CD4-positive, alpha-beta memory T cell (primary cell): ENCODE data around the gene KIRREL3. TPM values are rescaled to one million over a fixed set of nuclear protein-coding genes. Genes with fewer than 3 reads are reported as not detected.
A peak's percentile ranks its signal among the peaks of the same experiment; 100 is the strongest.

ENCODE experiments used
- CTCF ChIA-PET: fragments of 350-600 bp; sonication (Branson Sonifier 250); formaldehyde crosslinking; loops from one replicate; lab custom pipeline; 2021; ENCODE audit warnings: inconsistent platforms; ENCODE audit not compliant: partially characterized antibody; lab: Charles Lee
- POLR2A ChIA-PET: fragments of 350-600 bp; sonication (Branson Sonifier 250); formaldehyde crosslinking; loops from one replicate; lab custom pipeline; 2021; ENCODE audit not compliant: partially characterized antibody; lab: Charles Lee
- DNase-seq, 5 donors: peaks; one replicate each; pipeline versions ENCODE4 v3.0.0 to v3.0.0-alpha.2; 2020 to 2022; ENCODE audit warnings: mixed read lengths in 1 of 5
- H3K27ac ChIP-seq: one replicate; pipeline ENCODE4 v1.7.0; 2013; ENCODE audit warnings: low read depth, low read length
- H3K27me3 ChIP-seq: 2 replicates; pipeline ENCODE4 v1.7.0; 2013; ENCODE audit warnings: mild to moderate bottlenecking, low read length, moderate library complexity; ENCODE audit not compliant: insufficient read depth
- H3K36me3 ChIP-seq: 2 replicates; pipeline ENCODE4 v1.7.0; 2013; ENCODE audit warnings: mild to moderate bottlenecking, low read length, moderate library complexity; ENCODE audit not compliant: insufficient read depth
- H3K4me1 ChIP-seq: 2 replicates; pipeline ENCODE4 v1.7.0; 2013; ENCODE audit warnings: mild to moderate bottlenecking, low read length, moderate library complexity; ENCODE audit not compliant: insufficient read depth
- H3K4me3 ChIP-seq, 2 donors: one replicate each; pipeline ENCODE4 v1.7.0; 2013; ENCODE audit warnings: low read length in 2 of 2, mild to moderate bottlenecking in 1 of 2
- H3K9me3 ChIP-seq, 2 donors: one replicate each; pipeline ENCODE4 v1.7.0; 2013; ENCODE audit warnings: low read length in 2 of 2, control low read depth in 1 of 2; ENCODE audit not compliant: control insufficient read depth in 1 of 2
- H3K27ac Mint-ChIP-seq, 7 donors: one replicate each; pipeline ENCODE4 v1.8.0; 2020 to 2021; ENCODE audit warnings: mixed read lengths in 7 of 7, mild to moderate bottlenecking in 6 of 7, inconsistent platforms in 3 of 7, moderate library complexity in 3 of 7
- H3K27me3 Mint-ChIP-seq, 2 donors: one replicate each; pipeline ENCODE4 v1.8.0; 2020 to 2021; ENCODE audit warnings: mixed read lengths in 2 of 2
- H3K36me3 Mint-ChIP-seq, 2 donors: one replicate each; pipeline ENCODE4 v1.8.0; 2020 to 2021; ENCODE audit warnings: mixed read lengths in 2 of 2, inconsistent platforms in 1 of 2, mild to moderate bottlenecking in 1 of 2
- H3K4me1 Mint-ChIP-seq, 4 donors: one replicate each; pipeline ENCODE4 v1.8.0; 2020 to 2021; ENCODE audit warnings: mixed read lengths in 4 of 4, mild to moderate bottlenecking in 1 of 4
- H3K4me3 Mint-ChIP-seq, 8 donors: one replicate each; pipeline ENCODE4 v1.8.0; 2020 to 2021; ENCODE audit warnings: mixed read lengths in 8 of 8, mild to moderate bottlenecking in 7 of 8, moderate library complexity in 6 of 8, inconsistent platforms in 3 of 8
- H3K9me3 Mint-ChIP-seq, 8 donors: one replicate each; pipeline ENCODE4 v1.8.0; 2020 to 2021; ENCODE audit warnings: mixed read lengths in 8 of 8, mild to moderate bottlenecking in 5 of 8, inconsistent platforms in 3 of 8, moderate library complexity in 1 of 8
- intact Hi-C: fragments of 100-400 bp; cut with micrococcal nuclease; formaldehyde crosslinking; loops from one replicate; pipeline ENCODE4 v1.15.1; 2023
- polyA plus RNA-seq, 2 donors: library from polyadenylated mRNA; unstranded; fragments of 300-500 nt; fragmentation: Illumina TruSeq; gene quantifications; one replicate each; pipeline ENCODE4 v1.2.3, GENCODE V29; 2021
- total RNA-seq, 2 experiments: library from RNA; stranded (reverse); gene quantifications; one replicate each; pipeline ENCODE4 v1.2.3, GENCODE V29; 2021

Gene KIRREL3
- total and polyA plus RNA-seq, 4 experiments from 2014 or later = not detected

GRCh38 chr11:126725043-126725442, 275.5 kb downstream of the KIRREL3 start:
- no peak for DNase-seq
- Histone ChIP-seq H3K9me3 (no peaks in the 10 kb centered on the region), H3K27ac (no peak overlapping the region), H3K27me3 (no peaks in the 10 kb centered on the region), H3K36me3 (no peaks in the 10 kb centered on the region), H3K4me1 (no peaks in the 10 kb centered on the region), H3K4me3 (no peak overlapping the region)
- Mint-ChIP-seq H3K27me3 (peaks cover 2 to 5% of the 10 kb centered on the region in 2 donors), H3K9me3 (peaks cover 0 to 8% (median 0%) of the 10 kb centered on the region in 8 donors), H3K4me1 (peaks cover 0 to under 1% (median 0%) of the 10 kb centered on the region in 4 donors), H3K4me3 (no peak overlapping the region), H3K36me3 (no peaks in the 10 kb centered on the region), H3K27ac (no peak overlapping the region)
- ChIA-PET CTCF (no interaction called here), POLR2A (no interaction called here)
- intact Hi-C loops = no loop called here

GRCh38 chr11:126723665-126724045, 276.9 kb downstream of the KIRREL3 start:
- intact Hi-C loops = no loop called here
- Histone ChIP-seq H3K36me3 (no peaks in the 10 kb centered on the region), H3K4me1 (no peaks in the 10 kb centered on the region), H3K9me3 (no peaks in the 10 kb centered on the region), H3K27ac (no peak overlapping the region), H3K4me3 (no peak overlapping the region), H3K27me3 (no peaks in the 10 kb centered on the region)
- Mint-ChIP-seq H3K27me3 (peaks cover 9 to 11% of the 10 kb centered on the region in 2 donors), H3K4me1 (no peaks in the 10 kb centered on the region), H3K4me3 (no peak overlapping the region), H3K9me3 (peaks cover 0 to 4% (median 0%) of the 10 kb centered on the region in 8 donors), H3K27ac (no peak overlapping the region), H3K36me3 (no peaks in the 10 kb centered on the region)
- CTCF ChIA-PET = no interaction called here
- no peak for DNase-seq
- POLR2A ChIA-PET = no interaction called here

GRCh38 chr11:126722956-126723664, 277.5 kb downstream of the KIRREL3 start:
- Mint-ChIP-seq H3K27me3 (peaks cover 9 to 11% of the 10 kb centered on the region in 2 donors), H3K9me3 (peaks cover 0 to 4% (median 0%) of the 10 kb centered on the region in 8 donors), H3K4me3 (no peak overlapping the region), H3K4me1 (no peaks in the 10 kb centered on the region), H3K27ac (no peak overlapping the region), H3K36me3 (no peaks in the 10 kb centered on the region)
- Histone ChIP-seq H3K9me3 (no peaks in the 10 kb centered on the region), H3K27me3 (no peaks in the 10 kb centered on the region), H3K4me3 (no peak overlapping the region), H3K36me3 (no peaks in the 10 kb centered on the region), H3K27ac (no peak overlapping the region), H3K4me1 (no peaks in the 10 kb centered on the region)
- intact Hi-C loops = no loop called here
- CTCF ChIA-PET = no interaction called here
- POLR2A ChIA-PET = no interaction called here
- DNase-seq = no peak

- Histone ChIP-seq H3K9me3 (no peaks in the 10 kb centered on the region), H3K4me1 (no peaks in the 10 kb centered on the region), H3K36me3 (no peaks in the 10 kb centered on the region), H3K4me3 (no peak overlapping the region), H3K27me3 (no peaks in the 10 kb centered on the region), H3K27ac (no peak overlapping the region)
- Mint-ChIP-seq H3K36me3 (no peaks in the 10 kb centered on the region), H3K27me3 (peaks cover 9 to 11% of the 10 kb centered on the region in 2 donors), H3K27ac (peak overlapping the region in 1 of 7 donors; percentile 36), H3K9me3 (peaks cover 0 to 4% (median 0%) of the 10 kb centered on the region in 8 donors), H3K4me3 (no peak overlapping the region), H3K4me1 (no peaks in the 10 kb centered on the region)
- POLR2A ChIA-PET = no interaction called here
- intact Hi-C loops = no loop called here
- CTCF ChIA-PET = no interaction called here
- DNase-seq = no peak
Observed at GRCh38 chr11:126722006-126722736, 278.4 kb downstream of the KIRREL3 start.

GRCh38 chr11:126720539-126721235, 279.9 kb downstream of the KIRREL3 start:
- H3K27me3 ChIP-seq = no peaks in the 10 kb centered on the region
- H3K4me3 Mint-ChIP-seq = no peak overlapping the region
- no peak for DNase-seq
- peaks cover 0 to 4% (median 0%) of the 10 kb centered on the region in 8 donors for H3K9me3 Mint-ChIP-seq
- CTCF ChIA-PET = no interaction called here
- POLR2A ChIA-PET = no interaction called here
- no peak overlapping the region for H3K4me3 ChIP-seq
- no peaks in the 10 kb centered on the region for H3K36me3 ChIP-seq
- no peaks in the 10 kb centered on the region for H3K4me1 ChIP-seq
- H3K27ac Mint-ChIP-seq = peak overlapping the region in 1 of 7 donors; percentile 24
- H3K4me1 Mint-ChIP-seq = no peaks in the 10 kb centered on the region
- intact Hi-C loops = no loop called here
- peaks cover 7 to 11% of the 10 kb centered on the region in 2 donors for H3K27me3 Mint-ChIP-seq
- no peak overlapping the region for H3K27ac ChIP-seq
- H3K36me3 Mint-ChIP-seq = no peaks in the 10 kb centered on the region
- H3K9me3 ChIP-seq = no peaks in the 10 kb centered on the region

GRCh38 chr11:126719740-126720139, 280.8 kb downstream of the KIRREL3 start:
- ChIA-PET CTCF (no interaction called here), POLR2A (no interaction called here)
- intact Hi-C loops = no loop called here
- Histone ChIP-seq H3K9me3 (no peaks in the 10 kb centered on the region), H3K27me3 (no peaks in the 10 kb centered on the region), H3K4me1 (no peaks in the 10 kb centered on the region), H3K27ac (no peak overlapping the region), H3K4me3 (no peak overlapping the region), H3K36me3 (no peaks in the 10 kb centered on the region)
- Mint-ChIP-seq H3K9me3 (peaks cover 0 to 4% (median 0%) of the 10 kb centered on the region in 8 donors), H3K4me3 (no peak overlapping the region), H3K27ac (no peak overlapping the region), H3K27me3 (peaks cover 7 to 14% of the 10 kb centered on the region in 2 donors), H3K4me1 (no peaks in the 10 kb centered on the region), H3K36me3 (no peaks in the 10 kb centered on the region)
- DNase-seq = no peak

GRCh38 chr11:126718276-126718675, 282.3 kb downstream of the KIRREL3 start:
- CTCF ChIA-PET = no interaction called here
- intact Hi-C loops = no loop called here
- no peak overlapping the region for H3K27ac Mint-ChIP-seq

More at GRCh38 chr11:126718276-126718675, 282.3 kb downstream of the KIRREL3 start:
- H3K4me1 Mint-ChIP-seq = no peaks in the 10 kb centered on the region
- no peak overlapping the region for H3K4me3 Mint-ChIP-seq
- Histone ChIP-seq H3K4me1 (no peaks in the 10 kb centered on the region), H3K36me3 (no peaks in the 10 kb centered on the region), H3K9me3 (no peaks in the 10 kb centered on the region), H3K27ac (no peak overlapping the region), H3K27me3 (no peaks in the 10 kb centered on the region), H3K4me3 (no peak overlapping the region)
- POLR2A ChIA-PET = no interaction called here
- H3K36me3 Mint-ChIP-seq = no peaks in the 10 kb centered on the region
- DNase-seq = no peak
- H3K27me3 Mint-ChIP-seq = peaks cover 7 to 18% of the 10 kb centered on the region in 2 donors
- H3K9me3 Mint-ChIP-seq = peaks cover 0 to 4% (median 0%) of the 10 kb centered on the region in 8 donors
